Omental fat pad (tissue), 4 donors: Measurements from ENCODE around the gene FBXW5. TPM values are rescaled to one million over a fixed set of nuclear protein-coding genes. Genes with fewer than 3 reads are reported as not detected.

Source experiments
- ATAC-seq: fragments of 150-250 bp; one replicate; pipeline ENCODE4 v1.9.1; 2016; ENCODE audit warnings: mild to moderate bottlenecking, moderate library complexity; ENCODE audit not compliant: low FRiP score
- DNase-seq: peaks from one replicate; pipeline ENCODE4 v3.0.0-alpha.2; 2019; ENCODE audit warnings: low spot score
- total RNA-seq, 4 donors: library from RNA; depleted of rRNA; stranded (reverse); fragments of >200 nt; gene quantifications; one replicate each; pipeline ENCODE4 v1.1.0, GENCODE V29; 2016
- TF ChIP-seq, protein P1 (sequence below), 3 donors: fragments of 450-650 bp; IDR thresholded peaks; one replicate each; pipeline ENCODE4 v1.5.1; 2016 to 2017; ENCODE audit warnings: antibody characterized with exemption in 3 of 3, mild to moderate bottlenecking in 3 of 3, moderate library complexity in 2 of 3

The FBXW5 gene
- total RNA-seq, 4 donors from 2014 or later = 154 to 242 (median 185) TPM

DNA sequence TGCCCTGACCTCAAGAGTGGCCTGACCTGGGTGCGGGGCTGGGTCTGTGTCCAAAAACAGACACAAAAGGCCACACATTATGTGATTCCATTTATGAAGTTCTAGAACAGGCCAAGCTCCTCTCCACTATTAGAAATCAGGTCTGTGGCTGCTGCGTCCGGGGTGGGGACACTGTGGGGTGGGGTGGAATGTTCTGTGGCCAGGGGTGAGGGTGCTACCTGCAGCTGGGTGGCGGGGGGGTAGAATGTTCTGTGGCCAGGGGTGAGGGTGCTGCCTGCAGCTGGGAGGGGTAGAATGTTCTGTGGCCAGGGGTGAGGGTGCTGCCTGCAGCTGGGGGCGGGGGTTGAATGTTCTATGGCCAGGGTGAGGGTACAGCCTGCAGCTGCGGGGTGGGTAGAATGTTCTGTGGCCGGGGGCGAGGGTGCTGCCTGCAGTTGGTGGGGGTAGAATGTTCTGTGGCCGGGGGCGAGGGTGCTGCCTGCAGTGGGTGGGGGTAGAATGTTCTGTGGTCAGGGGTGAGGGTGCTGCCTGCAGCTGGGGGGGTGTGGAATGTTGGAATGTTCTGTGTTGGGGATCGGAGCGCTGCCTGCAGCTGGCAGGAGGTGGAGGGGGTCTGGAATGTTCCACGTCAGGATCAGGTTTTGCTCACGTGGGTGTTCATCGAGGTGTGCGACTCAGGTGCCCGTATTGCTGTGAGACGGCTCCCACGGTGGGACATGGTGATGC is 15.8 kb upstream of the FBXW5 start:
- TF ChIP-seq, protein P1, sequence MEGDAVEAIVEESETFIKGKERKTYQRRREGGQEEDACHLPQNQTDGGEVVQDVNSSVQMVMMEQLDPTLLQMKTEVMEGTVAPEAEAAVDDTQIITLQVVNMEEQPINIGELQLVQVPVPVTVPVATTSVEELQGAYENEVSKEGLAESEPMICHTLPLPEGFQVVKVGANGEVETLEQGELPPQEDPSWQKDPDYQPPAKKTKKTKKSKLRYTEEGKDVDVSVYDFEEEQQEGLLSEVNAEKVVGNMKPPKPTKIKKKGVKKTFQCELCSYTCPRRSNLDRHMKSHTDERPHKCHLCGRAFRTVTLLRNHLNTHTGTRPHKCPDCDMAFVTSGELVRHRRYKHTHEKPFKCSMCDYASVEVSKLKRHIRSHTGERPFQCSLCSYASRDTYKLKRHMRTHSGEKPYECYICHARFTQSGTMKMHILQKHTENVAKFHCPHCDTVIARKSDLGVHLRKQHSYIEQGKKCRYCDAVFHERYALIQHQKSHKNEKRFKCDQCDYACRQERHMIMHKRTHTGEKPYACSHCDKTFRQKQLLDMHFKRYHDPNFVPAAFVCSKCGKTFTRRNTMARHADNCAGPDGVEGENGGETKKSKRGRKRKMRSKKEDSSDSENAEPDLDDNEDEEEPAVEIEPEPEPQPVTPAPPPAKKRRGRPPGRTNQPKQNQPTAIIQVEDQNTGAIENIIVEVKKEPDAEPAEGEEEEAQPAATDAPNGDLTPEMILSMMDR (IDR thresholded peaks at IDR 0.05) = no peak
- no peak for ATAC-seq
- DNase-seq = no peak

- TF ChIP-seq, protein P1 (IDR thresholded peaks at IDR 0.05) = no peak
- ATAC-seq = no peak
Observed at GRCh38 chr9:136958898-136959850, 14.6 kb upstream of the FBXW5 start.

DNA sequence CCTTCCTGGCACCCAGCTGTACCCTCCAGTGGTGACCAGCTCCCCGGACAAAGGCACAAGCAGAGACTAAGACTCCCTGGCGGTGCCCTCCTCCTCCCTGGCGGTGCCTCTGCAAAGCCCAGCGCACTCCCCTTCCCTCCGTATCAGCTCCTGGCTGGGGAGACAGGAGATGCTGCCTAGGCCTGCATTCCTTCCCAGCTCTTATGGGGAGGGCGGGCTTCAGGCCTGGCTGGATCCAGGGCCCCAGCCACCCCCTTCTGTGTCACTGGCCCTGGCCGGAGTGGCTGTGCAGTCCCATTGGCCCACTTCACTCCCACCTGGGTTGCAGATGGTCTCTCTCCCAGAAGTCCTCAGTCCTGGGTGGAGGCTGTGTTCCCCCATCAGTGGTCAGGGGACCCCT is 13.9 kb upstream of the FBXW5 start:
- ATAC-seq (no peak), DNase-seq (no peak)
- TF ChIP-seq, protein P1 (IDR thresholded peaks at IDR 0.05) = no peak

More at GRCh38 chr9:136958898-136959850, 14.6 kb upstream of the FBXW5 start:
- DNase-seq = no peak

GRCh38 chr9:136957901-136958300 is 13.4 kb upstream of the FBXW5 start:
- TF ChIP-seq, protein P1 (IDR thresholded peaks at IDR 0.05) = no peak
- no peak for DNase-seq
- ATAC-seq = no peak

- no peak for DNase-seq
- ATAC-seq = no peak
- TF ChIP-seq, protein P1 (IDR thresholded peaks at IDR 0.05) = no peak
Observed at GRCh38 chr9:136957461-136957860, 12.9 kb upstream of the FBXW5 start.

GRCh38 chr9:136956604-136957003 is 12.1 kb upstream of the FBXW5 start:
- TF ChIP-seq, protein P1 (IDR thresholded peaks at IDR 0.05) = no peak
- ATAC-seq = no peak
- DNase-seq = no peak
